Nephron (organoid): ENCODE results near the gene MAB21L1.
A peak's percentile ranks its signal among the peaks of the same experiment; 100 is the strongest.

Source experiments
- H3K27ac Mint-ChIP-seq, 3 experiments: 2 replicates each; pipeline ENCODE4 v1.8.0; 2020; ENCODE audit warnings: mixed read lengths in 3 of 3, mild to moderate bottlenecking in 2 of 3, moderate library complexity in 1 of 3
- H3K27me3 Mint-ChIP-seq: 2 replicates; pipeline ENCODE4 v1.8.0; 2021; ENCODE audit warnings: low read depth, mild to moderate bottlenecking, moderate library complexity, mixed read lengths
- H3K36me3 Mint-ChIP-seq: 2 replicates; pipeline ENCODE4 v1.8.0; 2020; ENCODE audit warnings: low read depth, mixed read lengths
- H3K4me1 Mint-ChIP-seq: 2 replicates; pipeline ENCODE4 v1.8.0; 2020; ENCODE audit warnings: mixed read lengths
- H3K4me3 Mint-ChIP-seq, 3 experiments: 2 replicates each; pipeline ENCODE4 v1.8.0; 2020; ENCODE audit warnings: mild to moderate bottlenecking in 3 of 3, mixed read lengths in 3 of 3, moderate library complexity in 2 of 3
- H3K9me3 Mint-ChIP-seq: 2 replicates; pipeline ENCODE4 v1.8.0; 2020; ENCODE audit warnings: mixed read lengths
- TF ChIP-seq, protein P1 (sequence below), 3 experiments: fragments of 200-600 bp; sonication (generic); IDR thresholded peaks; one replicate each; pipeline ENCODE4 v1.5.0; 2021; ENCODE audit warnings: antibody characterized with exemption in 3 of 3; ENCODE audit not compliant: unreplicated experiment in 3 of 3

Gene MAB21L1

DNA sequence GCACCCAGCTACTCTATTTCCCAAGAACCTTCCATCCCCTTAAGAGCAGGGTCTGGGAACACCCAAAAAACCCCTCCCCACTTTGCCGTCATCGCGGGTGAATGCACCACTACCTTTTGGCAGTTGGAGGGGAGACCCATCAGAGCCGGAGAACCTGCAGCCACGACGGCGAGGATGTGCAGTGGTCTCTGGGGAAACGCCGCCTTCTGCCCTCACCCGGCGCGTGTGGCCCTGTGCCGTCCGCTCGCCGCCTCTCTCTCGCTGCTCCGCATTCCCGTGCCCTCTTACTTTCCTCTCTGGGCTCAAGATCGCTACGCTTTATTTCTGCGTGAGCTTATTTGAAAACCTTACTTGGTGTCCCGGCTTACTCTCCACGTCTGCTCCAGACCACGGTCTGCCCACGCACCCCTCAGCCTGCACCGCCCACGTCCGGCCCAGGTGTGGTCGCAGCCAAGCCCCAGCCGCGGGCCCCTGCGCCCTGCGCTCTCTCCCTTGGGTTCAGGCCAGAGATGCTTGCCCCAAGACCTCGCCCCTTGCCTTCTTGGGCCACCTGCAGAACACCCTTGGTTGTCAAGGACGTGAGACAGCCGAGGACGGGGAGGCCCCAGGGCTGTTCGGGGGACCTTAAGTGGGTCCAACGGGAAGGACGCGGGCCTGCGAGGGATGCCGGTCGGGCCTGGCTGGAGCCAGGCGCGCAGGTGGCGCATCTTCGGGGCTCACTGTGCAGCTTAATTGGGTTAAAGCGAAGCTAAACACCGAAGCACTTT is 2.0 kb upstream of the MAB21L1 start:
- no peak overlapping the region for H3K27ac Mint-ChIP-seq
- H3K9me3 Mint-ChIP-seq: no peaks in the 10 kb centered on the region
- TF ChIP-seq, protein P1, sequence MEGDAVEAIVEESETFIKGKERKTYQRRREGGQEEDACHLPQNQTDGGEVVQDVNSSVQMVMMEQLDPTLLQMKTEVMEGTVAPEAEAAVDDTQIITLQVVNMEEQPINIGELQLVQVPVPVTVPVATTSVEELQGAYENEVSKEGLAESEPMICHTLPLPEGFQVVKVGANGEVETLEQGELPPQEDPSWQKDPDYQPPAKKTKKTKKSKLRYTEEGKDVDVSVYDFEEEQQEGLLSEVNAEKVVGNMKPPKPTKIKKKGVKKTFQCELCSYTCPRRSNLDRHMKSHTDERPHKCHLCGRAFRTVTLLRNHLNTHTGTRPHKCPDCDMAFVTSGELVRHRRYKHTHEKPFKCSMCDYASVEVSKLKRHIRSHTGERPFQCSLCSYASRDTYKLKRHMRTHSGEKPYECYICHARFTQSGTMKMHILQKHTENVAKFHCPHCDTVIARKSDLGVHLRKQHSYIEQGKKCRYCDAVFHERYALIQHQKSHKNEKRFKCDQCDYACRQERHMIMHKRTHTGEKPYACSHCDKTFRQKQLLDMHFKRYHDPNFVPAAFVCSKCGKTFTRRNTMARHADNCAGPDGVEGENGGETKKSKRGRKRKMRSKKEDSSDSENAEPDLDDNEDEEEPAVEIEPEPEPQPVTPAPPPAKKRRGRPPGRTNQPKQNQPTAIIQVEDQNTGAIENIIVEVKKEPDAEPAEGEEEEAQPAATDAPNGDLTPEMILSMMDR (IDR thresholded peaks at IDR 0.05; ENCODE audit: unreplicated experiment in 3 of 3): no peak
- H3K4me1 Mint-ChIP-seq: peaks cover 26% of the 10 kb centered on the region
- peaks cover 6% of the 10 kb centered on the region for H3K36me3 Mint-ChIP-seq
- H3K27me3 Mint-ChIP-seq: peaks cover 78% of the 10 kb centered on the region
- peak overlapping the region; percentile 24 to 83 (median 59) for H3K4me3 Mint-ChIP-seq

DNA sequence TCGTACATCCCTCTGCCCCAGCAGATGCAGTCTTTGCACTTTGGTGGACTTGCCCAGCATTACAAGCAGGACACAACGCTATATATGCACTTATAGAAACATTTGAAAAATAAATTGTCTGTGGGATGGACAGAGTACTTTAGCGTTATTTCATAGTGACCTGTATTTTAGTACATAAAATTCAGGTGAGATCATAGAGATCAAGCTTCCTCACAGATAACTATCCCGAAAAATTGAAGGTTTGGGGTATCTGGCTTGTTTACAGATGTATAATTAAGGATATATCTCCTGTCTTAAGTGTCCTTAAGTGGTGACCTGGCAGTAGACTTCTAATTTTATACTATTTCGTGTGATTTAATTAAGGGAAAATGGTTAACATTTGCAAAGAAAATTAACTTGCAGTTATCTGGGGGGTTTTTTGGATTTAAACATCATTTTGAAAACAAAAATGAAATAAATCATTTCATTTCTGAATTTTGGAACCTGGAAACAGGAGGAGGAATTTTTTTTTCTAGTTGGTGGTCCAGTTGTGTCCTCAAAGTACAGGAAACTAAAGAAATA is 977 bp upstream of the MAB21L1 start:
- H3K27ac Mint-ChIP-seq: peak overlapping the region in 1 of 3 experiments; percentile 25
- peak overlapping the region; percentile 82 to 87 (median 83) for H3K4me3 Mint-ChIP-seq
- no peaks in the 10 kb centered on the region for H3K9me3 Mint-ChIP-seq
- H3K36me3 Mint-ChIP-seq: peaks cover 6% of the 10 kb centered on the region
- TF ChIP-seq, protein P1 (IDR thresholded peaks at IDR 0.05; ENCODE audit: unreplicated experiment in 3 of 3): no peak
- H3K27me3 Mint-ChIP-seq: peaks cover 88% of the 10 kb centered on the region
- peaks cover 26% of the 10 kb centered on the region for H3K4me1 Mint-ChIP-seq

DNA sequence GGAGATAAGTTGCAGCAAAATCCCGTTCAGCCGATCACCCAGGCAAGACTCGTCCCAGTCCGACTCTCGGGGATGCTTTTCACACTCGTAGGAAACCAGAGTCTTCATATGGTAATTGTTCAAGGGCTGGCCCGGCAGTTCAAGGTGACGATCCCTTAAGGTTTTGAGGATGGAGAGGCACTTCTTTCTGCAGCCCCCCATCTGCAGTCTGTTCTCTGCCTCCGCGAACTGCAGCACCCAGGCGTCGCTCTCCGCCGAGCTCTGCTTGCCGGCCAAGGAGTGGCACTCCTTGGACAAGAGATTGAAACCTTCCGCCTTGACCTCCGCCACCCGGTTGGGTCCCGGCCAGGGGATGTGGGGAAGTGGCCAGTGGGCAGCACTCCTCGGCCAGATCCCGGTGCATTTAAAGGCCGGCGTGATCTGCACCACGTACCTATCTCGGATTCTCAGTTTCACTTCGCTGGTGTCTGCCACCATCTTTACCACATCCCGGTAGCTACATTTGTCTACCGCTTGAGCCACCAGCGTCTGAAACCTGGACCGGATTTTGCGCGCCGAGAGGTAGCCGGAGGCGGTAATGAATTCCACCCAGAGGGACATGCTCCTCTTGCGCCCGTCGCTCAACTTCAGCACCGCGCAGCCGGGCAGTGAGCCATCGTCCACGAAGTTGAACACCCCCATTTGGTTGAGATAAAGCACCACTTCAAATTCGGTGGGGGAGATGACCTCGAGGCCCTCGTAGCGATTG is 1.1 kb downstream of the MAB21L1 start:
- peak overlapping the region; percentile 82 to 87 (median 83) for H3K4me3 Mint-ChIP-seq
- peaks cover 6% of the 10 kb centered on the region for H3K36me3 Mint-ChIP-seq
- H3K27ac Mint-ChIP-seq: peak overlapping the region; percentile 35 to 87 (median 43)
- H3K9me3 Mint-ChIP-seq: no peaks in the 10 kb centered on the region
- TF ChIP-seq, protein P1 (IDR thresholded peaks at IDR 0.05; ENCODE audit: unreplicated experiment in 3 of 3): no peak
- H3K4me1 Mint-ChIP-seq: peaks cover 35% of the 10 kb centered on the region
- peaks cover 100% of the 10 kb centered on the region for H3K27me3 Mint-ChIP-seq

DNA sequence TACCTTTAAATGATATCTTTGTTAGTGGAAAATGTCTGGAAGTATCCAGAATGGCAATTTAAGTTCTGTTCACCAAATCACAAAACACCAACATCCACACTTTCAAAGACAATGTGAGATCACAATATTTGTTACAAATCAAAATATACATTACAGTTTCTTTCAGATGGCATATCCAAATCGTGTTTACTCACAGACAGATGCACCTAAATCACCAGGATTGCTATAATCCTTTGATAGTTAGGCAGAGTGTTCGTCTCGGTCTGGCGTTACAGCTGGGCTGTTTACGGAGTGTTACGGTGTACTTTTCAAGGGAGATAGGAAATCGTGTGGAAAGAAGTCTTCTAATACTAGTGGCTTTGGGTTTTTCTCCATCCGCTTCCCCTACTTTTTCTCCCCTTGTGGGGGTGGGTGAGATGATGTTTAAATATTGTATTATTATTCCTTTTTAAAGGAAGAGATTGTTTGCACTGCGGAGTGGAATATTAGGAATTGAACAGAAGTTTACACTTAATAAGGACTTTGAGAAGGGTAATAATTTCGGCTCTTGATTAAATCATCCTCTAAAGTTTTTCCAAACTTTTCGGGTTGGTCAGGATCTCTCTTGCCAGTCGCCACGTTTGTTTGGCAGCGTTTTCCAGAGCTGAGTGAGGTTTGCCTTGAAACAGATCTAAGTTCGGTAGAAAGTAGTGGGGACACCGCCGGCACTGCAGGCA is 1.8 kb downstream of the MAB21L1 start:
- TF ChIP-seq, protein P1 (IDR thresholded peaks at IDR 0.05; ENCODE audit: unreplicated experiment in 3 of 3): no peak
- peaks cover 42% of the 10 kb centered on the region for H3K4me1 Mint-ChIP-seq
- peak overlapping the region in 1 of 3 experiments; percentile 87 for H3K27ac Mint-ChIP-seq
- peaks cover 100% of the 10 kb centered on the region for H3K27me3 Mint-ChIP-seq
- H3K4me3 Mint-ChIP-seq: peak overlapping the region; percentile 82 to 87 (median 83)
- H3K36me3 Mint-ChIP-seq: peaks cover 6% of the 10 kb centered on the region
- H3K9me3 Mint-ChIP-seq: no peaks in the 10 kb centered on the region

DNA sequence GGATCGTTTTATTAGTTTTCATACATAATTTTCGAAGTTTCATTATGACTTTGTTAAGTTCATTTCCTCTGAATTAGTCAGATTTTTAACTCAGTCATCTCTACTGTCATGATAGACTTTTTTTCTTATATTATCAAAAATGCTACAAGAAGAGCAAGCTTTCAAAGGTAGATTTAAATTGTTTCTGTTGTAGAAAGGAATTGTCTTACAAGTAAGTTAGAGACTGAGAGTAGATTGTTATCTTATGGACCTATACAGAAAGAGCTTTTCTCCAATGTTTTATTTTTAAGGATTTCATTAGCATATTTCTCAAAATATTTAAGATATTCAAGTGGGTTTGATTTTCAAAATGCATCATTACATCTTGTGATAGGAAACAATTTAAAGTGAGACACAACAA is 2.7 kb downstream of the MAB21L1 start:
- H3K27ac Mint-ChIP-seq: peak overlapping the region in 1 of 3 experiments; percentile 51
- H3K4me1 Mint-ChIP-seq: peaks cover 42% of the 10 kb centered on the region
- H3K9me3 Mint-ChIP-seq: no peaks in the 10 kb centered on the region
- H3K4me3 Mint-ChIP-seq: peak overlapping the region; percentile 42 to 69 (median 57)
- H3K27me3 Mint-ChIP-seq: peaks cover 100% of the 10 kb centered on the region
- peaks cover 6% of the 10 kb centered on the region for H3K36me3 Mint-ChIP-seq
- TF ChIP-seq, protein P1 (IDR thresholded peaks at IDR 0.05; ENCODE audit: unreplicated experiment in 3 of 3): no peak
